Nephron progenitor cell (in vitro differentiated cells): Measurements from ENCODE around the gene SKA3.
"Not testable (repeated sequence)": the region's sequence is repeated elsewhere in the genome, so short reads cannot be mapped to it uniquely, and the experiment has no call there.

Experiments
- DNase-seq: peaks from one replicate; pipeline ENCODE4 v3.0.0; 2021
- H3K27ac Mint-ChIP-seq: 2 replicates; pipeline ENCODE4 v1.8.0; 2021; ENCODE audit warnings: mild to moderate bottlenecking, moderate library complexity, mixed read lengths
- H3K27me3 Mint-ChIP-seq: 2 replicates; pipeline ENCODE4 v1.8.0; 2021; ENCODE audit warnings: mild to moderate bottlenecking, low read depth, mixed read lengths; ENCODE audit not compliant: poor library complexity
- H3K36me3 Mint-ChIP-seq: 2 replicates; pipeline ENCODE4 v1.8.0; 2021; ENCODE audit warnings: low read depth, mixed read lengths
- H3K4me1 Mint-ChIP-seq: 2 replicates; pipeline ENCODE4 v1.8.0; 2021; ENCODE audit warnings: mixed read lengths
- H3K4me3 Mint-ChIP-seq: 2 replicates; pipeline ENCODE4 v1.8.0; 2021; ENCODE audit warnings: mild to moderate bottlenecking, moderate library complexity, mixed read lengths
- H3K9me3 Mint-ChIP-seq: 2 replicates; pipeline ENCODE4 v1.8.0; 2021; ENCODE audit warnings: mild to moderate bottlenecking, moderate library complexity, mixed read lengths
- TF ChIP-seq, protein P1 (sequence below): fragments of 200-600 bp; sonication (generic); IDR thresholded peaks from 2 replicates; pipeline ENCODE4 v1.5.0; 2021; ENCODE audit warnings: antibody characterized with exemption

SKA3 gene

DNA sequence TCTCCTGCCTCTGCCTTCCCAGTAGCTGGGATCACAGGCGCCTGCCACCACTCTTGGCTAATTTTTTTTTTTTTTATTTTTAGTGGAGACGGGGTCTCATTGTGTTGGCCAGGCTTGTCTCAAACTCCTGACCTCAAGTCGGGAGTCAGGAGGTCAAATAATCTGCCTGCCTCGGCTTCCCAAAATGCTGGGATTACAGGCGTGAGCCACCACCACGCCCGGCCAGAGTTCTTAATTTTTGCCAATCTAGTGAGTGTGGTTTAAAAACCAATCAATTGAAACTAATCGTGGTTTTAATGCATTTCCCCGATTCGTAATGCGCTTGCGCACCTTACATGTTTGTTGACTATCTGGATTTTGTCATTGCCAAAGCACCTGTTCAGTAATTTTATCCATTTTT, 37.0 kb downstream of the SKA3 start:
- H3K27ac Mint-ChIP-seq = peak overlapping the region; percentile 99
- TF ChIP-seq, protein P1, sequence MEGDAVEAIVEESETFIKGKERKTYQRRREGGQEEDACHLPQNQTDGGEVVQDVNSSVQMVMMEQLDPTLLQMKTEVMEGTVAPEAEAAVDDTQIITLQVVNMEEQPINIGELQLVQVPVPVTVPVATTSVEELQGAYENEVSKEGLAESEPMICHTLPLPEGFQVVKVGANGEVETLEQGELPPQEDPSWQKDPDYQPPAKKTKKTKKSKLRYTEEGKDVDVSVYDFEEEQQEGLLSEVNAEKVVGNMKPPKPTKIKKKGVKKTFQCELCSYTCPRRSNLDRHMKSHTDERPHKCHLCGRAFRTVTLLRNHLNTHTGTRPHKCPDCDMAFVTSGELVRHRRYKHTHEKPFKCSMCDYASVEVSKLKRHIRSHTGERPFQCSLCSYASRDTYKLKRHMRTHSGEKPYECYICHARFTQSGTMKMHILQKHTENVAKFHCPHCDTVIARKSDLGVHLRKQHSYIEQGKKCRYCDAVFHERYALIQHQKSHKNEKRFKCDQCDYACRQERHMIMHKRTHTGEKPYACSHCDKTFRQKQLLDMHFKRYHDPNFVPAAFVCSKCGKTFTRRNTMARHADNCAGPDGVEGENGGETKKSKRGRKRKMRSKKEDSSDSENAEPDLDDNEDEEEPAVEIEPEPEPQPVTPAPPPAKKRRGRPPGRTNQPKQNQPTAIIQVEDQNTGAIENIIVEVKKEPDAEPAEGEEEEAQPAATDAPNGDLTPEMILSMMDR = no peak
- H3K4me1 Mint-ChIP-seq = peaks cover 36% of the 10 kb centered on the region
- H3K4me3 Mint-ChIP-seq = peak overlapping the region; percentile 99
- no peak for DNase-seq
- peaks cover 12% of the 10 kb centered on the region for H3K9me3 Mint-ChIP-seq
- H3K36me3 Mint-ChIP-seq = peaks cover 27% of the 10 kb centered on the region
- H3K27me3 Mint-ChIP-seq = peaks cover 10% of the 10 kb centered on the region

DNA sequence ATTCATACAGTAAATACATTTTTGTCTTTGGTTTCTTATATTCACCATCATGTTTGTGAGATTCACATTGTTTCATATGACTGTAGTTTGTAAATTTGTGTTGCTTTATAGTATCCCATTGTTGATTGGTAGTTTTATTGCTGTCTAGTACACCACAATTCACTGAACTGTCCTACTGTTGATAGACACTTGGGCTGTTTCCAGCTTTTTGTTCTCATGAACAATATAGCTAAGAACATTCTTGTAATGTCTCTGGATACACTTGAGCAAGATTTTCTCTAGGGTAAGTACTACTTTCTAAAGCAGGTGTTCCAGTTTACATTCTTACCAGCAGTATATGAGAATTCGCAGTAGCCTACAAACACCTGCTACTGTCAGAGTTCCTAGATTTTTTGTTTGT, 37.8 kb downstream of the SKA3 start:
- no peak for DNase-seq
- peaks cover 12% of the 10 kb centered on the region for H3K9me3 Mint-ChIP-seq
- peaks cover 33% of the 10 kb centered on the region for H3K4me1 Mint-ChIP-seq
- TF ChIP-seq, protein P1 = no peak
- peaks cover 22% of the 10 kb centered on the region for H3K36me3 Mint-ChIP-seq
- no peak overlapping the region for H3K27ac Mint-ChIP-seq
- peaks cover 11% of the 10 kb centered on the region for H3K27me3 Mint-ChIP-seq
- peak overlapping the region; percentile 74 for H3K4me3 Mint-ChIP-seq

DNA sequence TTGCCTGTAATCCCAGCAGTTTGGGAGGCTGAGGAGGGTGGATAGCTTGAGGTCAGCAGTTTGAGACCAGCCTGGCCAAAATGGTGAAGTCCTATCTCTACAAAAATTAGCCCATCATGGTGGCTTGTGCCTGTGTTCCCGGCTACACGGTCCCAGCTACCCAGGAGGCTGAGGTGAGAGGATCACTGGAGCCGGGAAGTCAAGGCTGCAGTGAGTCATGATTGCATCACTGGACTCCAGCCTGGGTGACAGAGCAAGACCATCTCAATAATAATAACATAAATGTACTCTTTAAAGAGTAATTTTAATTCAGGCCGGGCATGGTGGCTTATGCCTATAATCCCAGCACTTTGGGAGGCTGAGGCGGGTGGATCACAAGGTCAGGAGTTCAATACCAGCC, 38.7 kb downstream of the SKA3 start:
- Mint-ChIP-seq H3K27me3 (peaks cover 17% of the 10 kb centered on the region), H3K4me1 (peaks cover 24% of the 10 kb centered on the region), H3K27ac (no peak overlapping the region), H3K4me3 (no peak overlapping the region), H3K36me3 (peaks cover 14% of the 10 kb centered on the region), H3K9me3 (peaks cover 12% of the 10 kb centered on the region)
- TF ChIP-seq, protein P1 = no peak
- DNase-seq = no peak

DNA sequence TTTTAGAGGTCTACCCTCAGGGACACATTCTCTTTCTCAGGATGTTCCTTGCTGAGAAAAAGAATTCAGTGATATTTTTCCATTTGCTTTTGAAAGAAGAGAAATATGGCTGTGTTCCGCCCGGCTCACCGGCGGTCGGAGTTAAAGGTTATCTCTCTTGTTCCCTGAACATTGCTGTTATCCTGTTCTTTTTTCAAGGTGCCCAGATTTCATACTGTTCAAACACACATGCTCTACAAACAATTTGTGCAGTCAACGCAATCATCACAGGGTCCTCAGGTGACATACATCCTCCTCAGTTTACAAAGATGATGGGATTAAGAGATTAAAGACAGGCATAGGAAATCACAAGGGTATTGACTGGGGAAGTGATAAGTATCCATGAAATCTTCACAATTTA, 40.5 kb downstream of the SKA3 start:
- not testable (repeated sequence) for H3K36me3 Mint-ChIP-seq, H3K27ac Mint-ChIP-seq
- H3K9me3 Mint-ChIP-seq = peaks cover 12% of the 10 kb centered on the region

DNA sequence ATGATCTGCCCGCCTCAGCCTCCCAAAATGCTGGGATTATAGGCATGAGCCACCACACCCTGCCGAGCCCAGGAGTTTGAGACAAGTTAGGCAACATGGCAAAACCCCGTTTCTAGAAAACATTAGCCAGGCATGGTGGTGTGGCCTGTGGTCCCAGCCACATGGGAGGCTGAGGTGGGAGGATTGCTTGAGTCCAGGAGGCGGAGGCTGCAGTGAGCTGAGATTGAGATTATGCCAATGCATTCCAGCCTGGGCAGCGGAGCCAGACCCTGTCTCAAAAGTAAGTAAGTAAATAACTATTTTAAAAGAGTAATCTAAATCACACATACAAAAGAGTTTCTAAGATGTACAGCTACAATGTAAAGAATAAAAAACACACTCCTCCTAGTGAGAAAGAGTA, 41.9 kb downstream of the SKA3 start:
- TF ChIP-seq, protein P1 = no peak
- Mint-ChIP-seq H3K27me3 (peaks cover 17% of the 10 kb centered on the region), H3K27ac (no peak overlapping the region), H3K9me3 (peaks cover 12% of the 10 kb centered on the region), H3K4me1 (peaks cover under 1% of the 10 kb centered on the region), H3K36me3 (no peaks in the 10 kb centered on the region), H3K4me3 (no peak overlapping the region)
- no peak for DNase-seq

More for the DNA sequence above, 40.5 kb downstream of the SKA3 start:
- Mint-ChIP-seq H3K27me3 (peaks cover 22% of the 10 kb centered on the region), H3K4me1 (peaks cover 13% of the 10 kb centered on the region)
- not testable (repeated sequence) for H3K4me3 Mint-ChIP-seq, DNase-seq

DNA sequence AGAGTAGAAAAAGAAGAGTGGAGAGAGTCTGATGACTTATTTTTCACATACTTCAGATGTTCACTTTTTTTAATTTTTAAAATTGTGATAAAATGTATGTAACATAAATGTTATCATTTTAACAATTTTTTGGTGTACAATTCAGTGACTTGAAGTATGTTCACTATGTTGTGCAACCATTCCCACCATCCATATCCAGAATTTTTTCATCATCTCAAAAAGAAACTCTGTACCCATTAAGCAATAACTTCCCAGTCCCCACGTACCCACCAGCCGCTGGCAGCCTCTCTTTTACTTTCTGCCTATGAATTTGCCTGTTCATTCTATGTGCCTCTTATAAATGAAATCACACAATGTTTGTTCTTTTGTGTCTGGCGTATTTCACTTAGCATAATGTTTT, 43.3 kb downstream of the SKA3 start:
- Mint-ChIP-seq H3K9me3 (peaks cover 12% of the 10 kb centered on the region), H3K27ac (no peak overlapping the region), H3K4me1 (no peaks in the 10 kb centered on the region), H3K27me3 (peaks cover 17% of the 10 kb centered on the region), H3K36me3 (no peaks in the 10 kb centered on the region), H3K4me3 (no peak overlapping the region)
- no peak for DNase-seq
- TF ChIP-seq, protein P1 = no peak
